ENCODE measurements around the gene SLC9A9. TPM values are rescaled to one million over a fixed set of nuclear protein-coding genes. Genes with fewer than 3 reads are reported as not detected.

The SLC9A9 gene
- total RNA-seq, 1 donor from 2014 or later: 3.0 TPM

DNA sequence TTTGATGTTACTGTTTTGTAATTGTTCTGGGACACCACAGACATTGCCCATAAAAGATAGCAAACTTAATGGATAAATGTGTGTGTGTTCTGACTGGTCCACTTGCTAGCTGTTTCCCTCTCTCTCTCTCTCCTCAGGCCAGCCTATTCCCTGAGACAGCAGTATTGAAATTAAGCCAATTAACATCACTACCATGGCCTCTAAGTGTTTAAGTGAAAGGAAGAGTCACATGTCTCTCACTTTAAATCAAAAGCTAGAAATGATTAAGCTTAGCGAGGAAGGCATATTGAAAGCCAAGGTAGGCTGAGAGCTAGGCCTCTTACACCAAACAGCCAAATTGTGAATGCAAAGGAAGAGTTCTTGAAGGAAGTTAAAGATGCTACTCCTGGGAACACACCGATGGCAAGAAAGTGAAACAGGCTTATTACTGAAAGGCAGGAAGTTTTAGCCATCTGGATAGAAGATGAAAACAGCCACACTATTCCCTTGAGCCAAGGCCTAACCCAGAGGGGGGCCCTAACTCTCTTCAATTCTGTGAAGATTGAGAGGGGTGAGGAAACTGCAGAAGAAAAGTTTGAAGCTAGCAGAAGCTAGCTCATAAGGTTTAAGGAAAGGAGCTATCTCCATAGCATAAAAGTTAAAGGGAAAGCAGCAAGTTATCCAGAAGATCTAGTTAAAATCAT lies 433.6 kb downstream of the SLC9A9 start:
- no peak for DNase-seq (ENCODE audit: low read depth)
- Histone ChIP-seq H3K4me3 (ENCODE audit: low read depth, low read length) (no peak overlapping the region), H3K27me3 (ENCODE audit: control insufficient read depth, insufficient read depth, low read length) (no peaks in the 10 kb centered on the region), H3K36me3 (ENCODE audit: control insufficient read depth, insufficient read depth, low read length) (no peaks in the 10 kb centered on the region)
- TF ChIP-seq, protein P1, sequence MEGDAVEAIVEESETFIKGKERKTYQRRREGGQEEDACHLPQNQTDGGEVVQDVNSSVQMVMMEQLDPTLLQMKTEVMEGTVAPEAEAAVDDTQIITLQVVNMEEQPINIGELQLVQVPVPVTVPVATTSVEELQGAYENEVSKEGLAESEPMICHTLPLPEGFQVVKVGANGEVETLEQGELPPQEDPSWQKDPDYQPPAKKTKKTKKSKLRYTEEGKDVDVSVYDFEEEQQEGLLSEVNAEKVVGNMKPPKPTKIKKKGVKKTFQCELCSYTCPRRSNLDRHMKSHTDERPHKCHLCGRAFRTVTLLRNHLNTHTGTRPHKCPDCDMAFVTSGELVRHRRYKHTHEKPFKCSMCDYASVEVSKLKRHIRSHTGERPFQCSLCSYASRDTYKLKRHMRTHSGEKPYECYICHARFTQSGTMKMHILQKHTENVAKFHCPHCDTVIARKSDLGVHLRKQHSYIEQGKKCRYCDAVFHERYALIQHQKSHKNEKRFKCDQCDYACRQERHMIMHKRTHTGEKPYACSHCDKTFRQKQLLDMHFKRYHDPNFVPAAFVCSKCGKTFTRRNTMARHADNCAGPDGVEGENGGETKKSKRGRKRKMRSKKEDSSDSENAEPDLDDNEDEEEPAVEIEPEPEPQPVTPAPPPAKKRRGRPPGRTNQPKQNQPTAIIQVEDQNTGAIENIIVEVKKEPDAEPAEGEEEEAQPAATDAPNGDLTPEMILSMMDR (IDR thresholded peaks at IDR 0.05; ENCODE audit: insufficient read depth, low read length, poor library complexity, severe bottlenecking): no peak

DNA sequence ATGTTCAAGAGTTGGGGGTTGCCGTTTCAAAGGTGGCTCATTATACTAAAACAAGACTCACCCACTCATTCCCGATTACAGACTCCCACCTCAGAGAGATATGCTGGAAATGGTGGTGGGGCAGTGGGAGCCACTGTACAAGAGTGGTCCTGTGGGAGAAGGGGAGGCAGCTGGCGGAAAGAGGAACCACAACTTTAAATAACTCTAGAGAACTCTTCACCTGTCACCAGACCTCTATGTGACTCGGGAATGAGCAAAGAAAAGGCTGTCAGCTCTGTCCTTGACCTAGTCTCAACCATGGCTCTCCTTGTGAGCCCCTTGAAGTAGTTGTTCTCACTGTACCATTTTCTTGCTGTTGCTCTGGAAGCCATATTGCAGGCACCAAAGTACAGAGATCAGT lies 434.9 kb downstream of the SLC9A9 start:
- Histone ChIP-seq H3K4me3 (ENCODE audit: low read depth, low read length) (no peak overlapping the region), H3K36me3 (ENCODE audit: control insufficient read depth, insufficient read depth, low read length) (no peaks in the 10 kb centered on the region), H3K27me3 (ENCODE audit: control insufficient read depth, insufficient read depth, low read length) (no peaks in the 10 kb centered on the region)
- TF ChIP-seq, protein P1 (IDR thresholded peaks at IDR 0.05; ENCODE audit: insufficient read depth, low read length, poor library complexity, severe bottlenecking): no peak
- DNase-seq (ENCODE audit: low read depth): no peak

DNA sequence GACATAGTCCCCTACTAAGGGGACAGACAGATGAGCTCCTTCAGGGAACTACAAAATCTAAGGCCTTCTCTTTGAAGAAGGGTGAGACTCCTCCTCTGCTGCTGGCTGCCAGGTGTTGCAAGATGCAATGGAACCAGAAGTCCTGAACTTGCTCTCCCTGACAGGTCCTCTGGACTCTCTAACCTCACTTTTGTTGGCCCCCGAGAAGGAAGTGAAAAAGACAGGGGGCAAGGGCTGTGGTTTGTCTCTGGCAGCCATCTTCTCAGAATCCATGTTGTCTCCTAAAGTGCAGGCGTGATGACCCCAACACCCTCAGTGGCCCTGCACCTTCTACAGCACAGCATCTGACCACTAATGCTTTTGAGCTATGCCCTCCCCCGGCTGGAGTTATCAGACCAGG lies 436.2 kb downstream of the SLC9A9 start:
- TF ChIP-seq, protein P1 (IDR thresholded peaks at IDR 0.05; ENCODE audit: insufficient read depth, low read length, poor library complexity, severe bottlenecking): no peak
- Histone ChIP-seq H3K36me3 (ENCODE audit: control insufficient read depth, insufficient read depth, low read length) (no peaks in the 10 kb centered on the region), H3K27me3 (ENCODE audit: control insufficient read depth, insufficient read depth, low read length) (no peaks in the 10 kb centered on the region), H3K4me3 (ENCODE audit: low read depth, low read length) (no peak overlapping the region)
- no peak for DNase-seq (ENCODE audit: low read depth)

DNA sequence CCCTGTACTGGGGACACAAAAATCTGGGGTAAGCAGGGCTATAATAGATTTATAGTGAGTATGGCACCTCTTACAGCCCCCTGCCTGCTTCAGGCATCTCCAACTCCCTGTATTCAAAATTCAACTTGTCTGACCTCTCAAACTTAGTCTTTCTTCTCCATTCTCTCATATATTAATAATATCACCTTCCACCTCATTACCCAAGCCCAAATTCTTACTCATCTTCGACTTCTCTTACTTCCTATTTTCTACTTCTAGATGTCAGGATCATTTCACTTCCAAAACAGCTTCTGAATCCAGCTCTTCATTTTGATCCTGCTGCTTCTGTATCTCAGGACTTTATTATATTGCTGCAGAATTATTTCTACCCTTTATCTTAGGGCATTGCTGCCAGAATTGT lies 438.0 kb downstream of the SLC9A9 start:
- H3K4me3 ChIP-seq (ENCODE audit: low read depth, low read length): no peak overlapping the region
- no peak for DNase-seq (ENCODE audit: low read depth)
- TF ChIP-seq, protein P1 (IDR thresholded peaks at IDR 0.05; ENCODE audit: insufficient read depth, low read length, poor library complexity, severe bottlenecking): no peak
- no peaks in the 10 kb centered on the region for H3K27me3 ChIP-seq (ENCODE audit: control insufficient read depth, insufficient read depth, low read length)
- no peaks in the 10 kb centered on the region for H3K36me3 ChIP-seq (ENCODE audit: control insufficient read depth, insufficient read depth, low read length)

DNA sequence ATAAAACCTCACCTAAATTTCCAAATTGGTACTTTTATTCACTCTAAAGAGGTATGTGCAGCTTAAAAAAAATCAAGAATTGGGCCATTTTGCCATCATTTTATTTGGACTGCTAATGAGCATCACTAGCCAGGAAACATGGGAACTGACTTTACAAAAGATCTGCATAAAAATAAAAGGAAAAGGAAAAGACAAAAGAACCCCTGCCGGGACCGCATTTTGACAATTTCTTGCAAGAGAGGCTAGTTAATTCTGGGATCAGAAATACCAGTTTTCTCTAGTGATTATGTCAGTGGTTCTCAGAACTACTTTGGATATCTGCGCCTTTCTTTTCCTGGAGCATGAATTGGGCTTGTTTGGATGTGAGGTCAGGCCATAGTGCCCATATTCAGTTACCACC lies 439.5 kb downstream of the SLC9A9 start:
- Histone ChIP-seq H3K4me3 (ENCODE audit: low read depth, low read length) (no peak overlapping the region), H3K36me3 (ENCODE audit: control insufficient read depth, insufficient read depth, low read length) (no peaks in the 10 kb centered on the region), H3K27me3 (ENCODE audit: control insufficient read depth, insufficient read depth, low read length) (no peaks in the 10 kb centered on the region)
- DNase-seq (ENCODE audit: low read depth): no peak
- TF ChIP-seq, protein P1 (IDR thresholded peaks at IDR 0.05; ENCODE audit: insufficient read depth, low read length, poor library complexity, severe bottlenecking): no peak

DNA sequence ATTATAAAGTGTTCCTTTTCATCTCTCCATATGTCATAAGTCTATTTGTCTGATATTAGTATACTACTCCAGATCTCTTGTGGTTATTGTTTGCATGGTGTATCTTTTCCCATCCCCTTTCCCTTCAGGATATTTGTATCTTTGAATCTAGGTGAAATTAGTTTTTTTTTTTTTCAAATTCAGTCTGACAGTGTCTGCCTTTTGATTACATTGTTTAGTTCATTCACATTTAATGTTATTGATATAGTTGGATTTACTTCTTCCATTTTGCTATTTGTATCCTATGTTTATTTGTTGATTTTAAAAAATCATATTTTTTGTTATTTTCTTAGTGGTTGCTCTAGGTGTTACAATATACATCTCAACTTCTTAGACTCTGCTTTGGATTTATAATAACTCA lies 445.7 kb downstream of the SLC9A9 start:
- no peaks in the 10 kb centered on the region for H3K36me3 ChIP-seq (ENCODE audit: control insufficient read depth, insufficient read depth, low read length)
- TF ChIP-seq, protein P1 (IDR thresholded peaks at IDR 0.05; ENCODE audit: insufficient read depth, low read length, poor library complexity, severe bottlenecking): no peak

More for the DNA sequence above, 445.7 kb downstream of the SLC9A9 start:
- DNase-seq (ENCODE audit: low read depth): no peak
- Histone ChIP-seq H3K4me3 (ENCODE audit: low read depth, low read length) (no peak overlapping the region), H3K27me3 (ENCODE audit: control insufficient read depth, insufficient read depth, low read length) (no peaks in the 10 kb centered on the region)
